GM12878 (cell line): ENCODE data around the gene MAX. TPM values are rescaled to one million over a fixed set of nuclear protein-coding genes. Genes with fewer than 3 reads are reported as not detected.

Source experiments
- ATAC-seq: fragments of 200-7000 bp; cut with Tn5 transposase; 3 replicates; pipeline ENCODE4 v1.9.1; 2020; ENCODE audit warnings: mild to moderate bottlenecking, moderate library complexity
- BruUV-seq: library from RNA; stranded (reverse); fragments of 400-500 nt; replicated peaks from 2 replicates; lab custom pipeline; 2021; lab: Mats Ljungman, UMichigan
- CTCF ChIA-PET: fragments of 300-600 bp; sonication (Branson Sonifier 250); formaldehyde crosslinking; extraction: SDS; loops from one replicate; lab custom pipeline; 2021; ENCODE audit warnings: inconsistent platforms; lab: Yijun Ruan, JAX
- POLR2A ChIA-PET: fragments of 350-600 bp; formaldehyde crosslinking; extraction: SDS; loops from one replicate; lab custom pipeline; 2021; ENCODE audit warnings: inconsistent platforms; lab: Charles Lee
- RAD21 ChIA-PET: fragments of 300-600 bp; sonication (Branson Sonifier 250); formaldehyde crosslinking; loops from one replicate; lab custom pipeline; 2023; ENCODE audit warnings: antibody characterized with exemption; ENCODE audit not compliant: unreplicated experiment; lab: Charles Lee
- SMC1A ChIA-PET: fragments of 300-600 bp; sonication (Branson Sonifier 250); formaldehyde crosslinking; loops from one replicate; lab custom pipeline; 2023; ENCODE audit not compliant: unreplicated experiment, uncharacterized antibody; lab: Charles Lee
- DNase-seq: peaks from one replicate; pipeline ENCODE4 v3.0.0-alpha.2; 2011; ENCODE audit warnings: low read depth, low spot score
- FAIRE-seq: peaks from 3 replicates; lab custom pipeline; 2011; peaks lifted over from hg19 to GRCh38; lab: Jason Lieb, UNC
- H2AFZ ChIP-seq: 2 replicates; pipeline ENCODE4 v1.6.0; 2011; ENCODE audit warnings: low read depth, low read length, control low read depth; ENCODE audit not compliant: control insufficient read depth
- H3K27ac ChIP-seq: 2 replicates; pipeline ENCODE4 v1.5.1; 2011; ENCODE audit warnings: control low read depth; ENCODE audit not compliant: control insufficient read depth, insufficient read depth
- H3K27me3 ChIP-seq, 2 experiments: replicated peaks in 1 of 2; 2 replicates each; pipeline versions ENCODE4 v1.6.0 to v1.6.1; 2011; ENCODE audit warnings: low read length in 1 of 2; ENCODE audit not compliant: control insufficient read depth in 2 of 2, insufficient read depth in 2 of 2
- H3K36me3 ChIP-seq, 2 experiments: 2 replicates each; pipeline ENCODE4 v1.5.1; 2011; ENCODE audit warnings: low read length in 1 of 2; ENCODE audit not compliant: control insufficient read depth in 2 of 2, insufficient read depth in 2 of 2
- H3K4me1 ChIP-seq: 2 replicates; pipeline ENCODE4 v1.6.1; 2011; ENCODE audit warnings: mild to moderate bottlenecking, low read length, moderate library complexity, mixed read lengths; ENCODE audit not compliant: control insufficient read depth, insufficient read depth
- H3K4me2 ChIP-seq: 2 replicates; pipeline ENCODE4 v1.6.0; 2011; ENCODE audit warnings: control low read depth; ENCODE audit not compliant: control insufficient read depth, insufficient read depth
- H3K4me3 ChIP-seq: fragments of 200-600 bp; sonication (generic); 2 replicates; pipeline ENCODE4 v1.5.1; 2016
- H3K79me2 ChIP-seq: 2 replicates; pipeline ENCODE4 v1.6.0; 2011; ENCODE audit warnings: low read length; ENCODE audit not compliant: control insufficient read depth, insufficient read depth
- H3K9ac ChIP-seq: 2 replicates; pipeline ENCODE4 v1.8.0; 2011; ENCODE audit warnings: low read length, control low read depth, mixed read lengths; ENCODE audit not compliant: control insufficient read depth, insufficient read depth
- H3K9me3 ChIP-seq: replicated peaks from 3 replicates; pipeline ENCODE4 v1.5.1; 2011; ENCODE audit warnings: mild to moderate bottlenecking, low read length; ENCODE audit not compliant: control insufficient read depth, insufficient read depth
- H4K20me1 ChIP-seq: 2 replicates; pipeline ENCODE4 v1.6.0; 2011; ENCODE audit not compliant: control insufficient read depth, insufficient read depth
- FOS ChIP-seq: IDR thresholded peaks from 3 replicates; pipeline ENCODE4 v1.6.1; 2011; ENCODE audit warnings: borderline replicate concordance; ENCODE audit not compliant: insufficient read length; ENCODE audit errors: extremely low read depth
- HDAC2 ChIP-seq: fragments of 200-600 bp; sonication (generic); IDR thresholded peaks from 2 replicates; pipeline ENCODE4 v1.6.1; 2017
- MAX ChIP-seq: IDR thresholded peaks from 2 replicates; pipeline ENCODE4 v1.6.1; 2012; ENCODE audit warnings: low read depth, low read length, improper control_type of control experiment
- NFXL1 ChIP-seq: fragments of 450-650 bp; IDR thresholded peaks from 2 replicates; pipeline ENCODE4 v1.6.1; 2017; ENCODE audit warnings: antibody characterized with exemption, mild to moderate bottlenecking, borderline replicate concordance
- NFYB ChIP-seq: IDR thresholded peaks from 2 replicates; pipeline ENCODE4 v1.6.1; 2011; ENCODE audit warnings: low read depth, mild to moderate bottlenecking, low read length, improper control_type of control experiment, moderate library complexity; ENCODE audit not compliant: insufficient read depth
- TAF1 ChIP-seq: IDR thresholded peaks from 2 replicates; pipeline ENCODE4 v1.6.1; 2011; ENCODE audit warnings: mild to moderate bottlenecking, low read depth, low read length, borderline replicate concordance
- ZBTB4 ChIP-seq: fragments of 450-650 bp; formaldehyde crosslinking; IDR thresholded peaks from 2 replicates; pipeline ENCODE4 v1.4.0; 2022; ENCODE audit warnings: mild to moderate bottlenecking, moderate library complexity
- ZNF24 ChIP-seq: fragments of 450-650 bp; IDR thresholded peaks from 2 replicates; pipeline ENCODE4 v1.6.1; 2017; ENCODE audit warnings: antibody characterized with exemption, mild to moderate bottlenecking
- WGBS: methylation state at CpG from one replicate; pipeline ENCODE4 v1.1.6; 2016; ENCODE audit warnings: low lambda C conversion rate; ENCODE audit not compliant: insufficient replicate concordance, insufficient coverage; ENCODE audit errors: missing lambda C conversion rate; 5-methylcytosine and 5-hydroxymethylcytosine counted together
- in situ Hi-C: fragments of 300-500 bp; cut with MboI; formaldehyde crosslinking; loops from 9 replicates; pipeline ENCODE4 v1.14.3; 2018; ENCODE audit warnings: mixed read lengths
- intact Hi-C: fragments of 100-400 bp; cut with micrococcal nuclease; formaldehyde crosslinking; loops from one replicate; pipeline ENCODE4 v1.14.2; 2022; ENCODE audit not compliant: unreplicated experiment
- polyA plus RNA-seq, 11 experiments: library from polyadenylated mRNA; depleted of rRNA in 4 of 11; unstranded in 6 of 11; stranded (reverse) in 5 of 11; fragments of >200 nt; fragmentation: Nextera tagmentation in 4 of 11; fragmentation: Illumina TruSeq in 1 of 11; extraction: Ambion mirVana in 4 of 11; extraction: Trizol in 1 of 11; gene quantifications; 1 replicate in 1 of 11; 2 replicates in 10 of 11; pipeline versions ENCODE4 v1.2.1 to v1.2.3, GENCODE V29; 2011 to 2016; ENCODE audit warnings: inconsistent platforms in 2 of 11, missing spikeins in 2 of 11, low read depth in 1 of 11
- total RNA-seq, 4 experiments: library from RNA; depleted of rRNA in 3 of 4; stranded (reverse); fragments of >200 nt in 3 of 4; fragmentation: Illumina TruSeq in 1 of 4; extraction: Trizol in 1 of 4; gene quantifications; 2 replicates each; pipeline versions ENCODE4 v1.2.1 to v1.2.3, GENCODE V29; 2013 to 2021

Gene MAX
- total and polyA plus RNA-seq, 10 of the 15 experiments (the other 5 are each of a cell fraction or from before 2014, with no cell fraction given) = 21.5 to 122 (median 67.5) TPM

GRCh38 chr14:65115615-65116014 lies 13.3 kb upstream of the MAX start:
- no peaks in the 10 kb centered on the region for H3K27me3 ChIP-seq
- H3K36me3 ChIP-seq = no peaks in the 10 kb centered on the region
- DNase-seq = no peak
- H3K4me3 ChIP-seq = no peak overlapping the region
- RAD21 ChIA-PET = no interaction called here
- no peak overlapping the region for H3K4me2 ChIP-seq
- no peak overlapping the region for H3K9ac ChIP-seq
- BruUV-seq = no TSS peak
- 43% methylated on average over 9 of the region's 9 CpGs for WGBS
- intact Hi-C loops = loop anchor here (5.0 kb wide), 1 partner anchor 42 kb away; no protein-coding TSS in a partner anchor
- FAIRE-seq = no peak
- H3K4me1 ChIP-seq = no peaks in the 10 kb centered on the region; the same call in 1 of the 2 replicates
- no peaks in the 10 kb centered on the region for H4K20me1 ChIP-seq
- H2AFZ ChIP-seq = no peak overlapping the region; the same call in 1 of the 2 replicates
- POLR2A ChIA-PET = no interaction called here
- CTCF ChIA-PET = no interaction called here
- ATAC-seq = no peak
- SMC1A ChIA-PET = interaction anchor here (0.9 kb wide), 1 partner anchor 13 kb away, joined by 3 read pairs; the partner anchor contains the start of gene MAX
- TF ChIP-seq NFXL1 = no peak
- TF ChIP-seq FOS = no peak
- TF ChIP-seq TAF1 = no peak
- TF ChIP-seq MAX = no peak
- no peak for TF ChIP-seq ZNF24
- TF ChIP-seq HDAC2 = no peak
- no peak for TF ChIP-seq ZBTB4 (CRISPR knock-in tag)
- TF ChIP-seq NFYB = no peak
- in situ Hi-C loops = no loop called here
- H3K9me3 ChIP-seq = no peaks in the 10 kb centered on the region; the same call in 2 of the 3 replicates
- H3K79me2 ChIP-seq = no peaks in the 10 kb centered on the region
- H3K27ac ChIP-seq = no peak overlapping the region
